ENCODE measurements around the gene CTTNBP2.
A peak's percentile ranks its signal among the peaks of the same experiment; 100 is the strongest.

CTTNBP2 gene

GRCh38 chr7:117741962-117742361 is 131.3 kb downstream of the CTTNBP2 start:
- Mint-ChIP-seq H3K36me3 (ENCODE audit: low read depth) (peaks cover 74% of the 10 kb centered on the region), H3K27me3 (ENCODE audit: low read depth) (no peaks in the 10 kb centered on the region), H3K4me3 (no peak overlapping the region), H3K27ac (no peak overlapping the region), H3K4me1 (peaks cover 5% of the 10 kb centered on the region), H3K9me3 (no peaks in the 10 kb centered on the region)
- TF ChIP-seq CTCF (IDR thresholded peaks at IDR 0.05; ENCODE audit: unreplicated experiment in 3 of 3) = no peak

- Mint-ChIP-seq H3K36me3 (ENCODE audit: low read depth) (peaks cover 59% of the 10 kb centered on the region), H3K27ac (no peak overlapping the region), H3K27me3 (ENCODE audit: low read depth) (no peaks in the 10 kb centered on the region), H3K4me3 (no peak overlapping the region), H3K4me1 (peaks cover 5% of the 10 kb centered on the region), H3K9me3 (no peaks in the 10 kb centered on the region)
- no peak for TF ChIP-seq CTCF (IDR thresholded peaks at IDR 0.05; ENCODE audit: unreplicated experiment in 3 of 3)
These were observed 134.2 kb downstream of the CTTNBP2 start for GRCh38 chr7:117739085-117739484.

GRCh38 chr7:117737926-117738325 is 135.3 kb downstream of the CTTNBP2 start:
- Mint-ChIP-seq H3K27me3 (ENCODE audit: low read depth) (no peaks in the 10 kb centered on the region), H3K36me3 (ENCODE audit: low read depth) (peaks cover 62% of the 10 kb centered on the region), H3K9me3 (no peaks in the 10 kb centered on the region), H3K27ac (no peak overlapping the region), H3K4me1 (peaks cover 5% of the 10 kb centered on the region), H3K4me3 (no peak overlapping the region)
- no peak for TF ChIP-seq CTCF (IDR thresholded peaks at IDR 0.05; ENCODE audit: unreplicated experiment in 3 of 3)

DNA sequence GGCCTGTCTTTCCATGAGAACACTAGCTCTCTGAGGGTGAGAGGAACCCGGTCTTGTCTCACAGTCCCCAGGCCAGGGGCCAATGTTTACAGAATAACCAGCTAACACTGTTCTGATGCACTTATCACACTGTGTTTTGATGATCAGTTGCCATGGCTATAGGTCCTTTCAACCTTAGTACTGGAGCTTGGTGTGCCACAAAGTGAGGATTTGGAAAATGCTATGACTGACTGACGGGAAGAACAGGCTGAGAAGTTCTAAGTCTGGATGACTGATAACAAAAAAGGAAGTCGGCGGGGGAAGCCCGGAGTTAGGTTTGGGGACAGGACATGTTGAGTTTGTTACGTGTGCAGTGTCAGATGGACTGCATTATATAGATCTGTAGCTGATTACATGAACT is 141.8 kb downstream of the CTTNBP2 start:
- no peak for TF ChIP-seq CTCF (IDR thresholded peaks at IDR 0.05; ENCODE audit: unreplicated experiment in 3 of 3)
- Mint-ChIP-seq H3K36me3 (ENCODE audit: low read depth) (peaks cover 64% of the 10 kb centered on the region), H3K27ac (no peak overlapping the region), H3K27me3 (ENCODE audit: low read depth) (no peaks in the 10 kb centered on the region), H3K4me1 (peaks cover 19% of the 10 kb centered on the region), H3K9me3 (no peaks in the 10 kb centered on the region), H3K4me3 (no peak overlapping the region)

DNA sequence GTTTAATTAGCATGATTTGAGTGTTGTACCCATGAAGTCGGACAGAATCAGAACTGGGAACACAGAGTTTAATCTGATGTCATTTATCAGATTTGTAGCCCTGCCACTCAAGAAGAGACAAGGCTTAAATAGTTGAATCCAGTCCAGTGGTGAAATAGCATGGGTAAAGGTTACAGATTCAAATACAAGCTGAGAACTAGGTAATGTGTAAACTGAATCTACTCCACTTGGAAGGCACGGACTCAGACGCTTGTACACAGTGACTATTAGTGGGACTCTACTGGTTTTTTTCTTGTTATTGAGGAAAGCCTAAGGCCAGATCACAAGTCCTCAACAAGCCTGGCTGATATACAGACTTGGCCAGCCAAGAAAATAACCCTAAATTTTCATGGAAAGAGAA is 142.9 kb downstream of the CTTNBP2 start:
- H3K4me1 Mint-ChIP-seq = peaks cover 19% of the 10 kb centered on the region
- no peak overlapping the region for H3K4me3 Mint-ChIP-seq
- no peak for TF ChIP-seq CTCF (IDR thresholded peaks at IDR 0.05; ENCODE audit: unreplicated experiment in 3 of 3)
- H3K27me3 Mint-ChIP-seq (ENCODE audit: low read depth) = peaks cover 3% of the 10 kb centered on the region
- H3K9me3 Mint-ChIP-seq = no peaks in the 10 kb centered on the region
- H3K27ac Mint-ChIP-seq = peak overlapping the region in 2 of 3 experiments; percentile 29 to 72
- H3K36me3 Mint-ChIP-seq (ENCODE audit: low read depth) = peaks cover 64% of the 10 kb centered on the region

GRCh38 chr7:117728890-117729624 is 144.2 kb downstream of the CTTNBP2 start:
- no peak for TF ChIP-seq CTCF (IDR thresholded peaks at IDR 0.05; ENCODE audit: unreplicated experiment in 3 of 3)
- Mint-ChIP-seq H3K36me3 (ENCODE audit: low read depth) (peaks cover 60% of the 10 kb centered on the region), H3K27me3 (ENCODE audit: low read depth) (peaks cover 3% of the 10 kb centered on the region), H3K9me3 (no peaks in the 10 kb centered on the region), H3K27ac (peak overlapping the region; percentile 29 to 72 (median 64)), H3K4me1 (peaks cover 19% of the 10 kb centered on the region), H3K4me3 (no peak overlapping the region)

All from nephron (organoid).